ENCODE measurements around the gene F8.

DNA sequence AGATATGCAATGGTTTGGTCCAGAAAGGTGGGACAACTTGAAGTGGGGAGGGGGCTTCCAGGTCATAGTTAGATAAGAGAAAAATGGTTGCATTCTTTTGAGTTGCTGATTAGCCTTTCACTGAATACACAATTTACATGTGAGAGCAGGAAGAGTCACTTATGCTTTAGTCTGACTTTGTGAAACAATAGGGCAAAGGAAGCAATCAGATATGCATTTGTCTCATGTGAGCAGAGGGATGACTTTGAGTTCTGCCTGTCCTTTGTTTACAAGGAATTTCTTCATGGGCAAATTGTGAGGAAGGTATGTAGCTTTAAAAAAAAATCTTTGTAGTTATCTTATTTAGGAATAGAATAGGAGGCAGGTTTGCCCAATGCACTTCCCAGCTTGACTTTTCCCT, 201.0 kb downstream of the F8 start:
- TF ChIP-seq POLR2A (IDR thresholded peaks at IDR 0.05): no peak
- TF ChIP-seq, protein P1, sequence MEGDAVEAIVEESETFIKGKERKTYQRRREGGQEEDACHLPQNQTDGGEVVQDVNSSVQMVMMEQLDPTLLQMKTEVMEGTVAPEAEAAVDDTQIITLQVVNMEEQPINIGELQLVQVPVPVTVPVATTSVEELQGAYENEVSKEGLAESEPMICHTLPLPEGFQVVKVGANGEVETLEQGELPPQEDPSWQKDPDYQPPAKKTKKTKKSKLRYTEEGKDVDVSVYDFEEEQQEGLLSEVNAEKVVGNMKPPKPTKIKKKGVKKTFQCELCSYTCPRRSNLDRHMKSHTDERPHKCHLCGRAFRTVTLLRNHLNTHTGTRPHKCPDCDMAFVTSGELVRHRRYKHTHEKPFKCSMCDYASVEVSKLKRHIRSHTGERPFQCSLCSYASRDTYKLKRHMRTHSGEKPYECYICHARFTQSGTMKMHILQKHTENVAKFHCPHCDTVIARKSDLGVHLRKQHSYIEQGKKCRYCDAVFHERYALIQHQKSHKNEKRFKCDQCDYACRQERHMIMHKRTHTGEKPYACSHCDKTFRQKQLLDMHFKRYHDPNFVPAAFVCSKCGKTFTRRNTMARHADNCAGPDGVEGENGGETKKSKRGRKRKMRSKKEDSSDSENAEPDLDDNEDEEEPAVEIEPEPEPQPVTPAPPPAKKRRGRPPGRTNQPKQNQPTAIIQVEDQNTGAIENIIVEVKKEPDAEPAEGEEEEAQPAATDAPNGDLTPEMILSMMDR (IDR thresholded peaks at IDR 0.05): no peak
